Psoas muscle (tissue), 8 donors: ENCODE data around the gene PLD3. TPM values are rescaled to one million over a fixed set of nuclear protein-coding genes. Genes with fewer than 3 reads are reported as not detected.

Experiments used
- ATAC-seq, 4 donors: fragments of 200-7000 bp; cut with Tn5 transposase; one replicate each; pipeline ENCODE4 v1.9.1; 2020; ENCODE audit warnings: moderate library complexity in 3 of 4, mild to moderate bottlenecking in 2 of 4
- DNase-seq, 2 donors: peaks; one replicate each; pipeline ENCODE4 v3.0.0-alpha.2; 2020
- H3K27ac ChIP-seq: fragments of 200-600 bp; one replicate; pipeline ENCODE4 v1.8.0; 2022
- H3K27me3 ChIP-seq, 3 donors: fragments of 200-600 bp in 1 of 3; one replicate each; pipeline versions ENCODE4 v1.6.1 to v1.8.0; 2013 to 2022; ENCODE audit warnings: low read length in 2 of 3, mild to moderate bottlenecking in 2 of 3, moderate library complexity in 1 of 3; ENCODE audit not compliant: insufficient read depth in 3 of 3
- H3K36me3 ChIP-seq, 2 donors: fragments of 200-600 bp in 1 of 2; one replicate each; pipeline versions ENCODE4 v1.6.1 to v1.8.0; 2013 to 2022; ENCODE audit warnings: low read depth in 1 of 2, mild to moderate bottlenecking in 1 of 2, moderate library complexity in 1 of 2; ENCODE audit not compliant: insufficient read depth in 1 of 2
- H3K4me1 ChIP-seq: fragments of 200-600 bp; one replicate; pipeline ENCODE4 v1.8.0; 2022
- H3K4me3 ChIP-seq: fragments of 200-600 bp; one replicate; pipeline ENCODE4 v1.8.0; 2022; ENCODE audit warnings: mild to moderate bottlenecking
- H3K9me3 ChIP-seq: fragments of 200-600 bp; one replicate; pipeline ENCODE4 v1.8.0; 2022
- WGBS, 3 donors: extraction: QIAGEN DNeasy Blood & Tissue Kit; methylation state at CpG; one replicate each; pipeline versions ENCODE4 v1.1.6 to v1.1.7; 2013; 5-methylcytosine and 5-hydroxymethylcytosine counted together
- intact Hi-C, 2 donors: fragments of 100-400 bp; cut with DNase I; formaldehyde crosslinking; loops; one replicate each; pipeline versions ENCODE4 v1.11.0 to v1.14.2; 2022
- polyA plus RNA-seq, 3 donors: library from polyadenylated mRNA; stranded (reverse); fragments of 200-250 nt; gene quantifications; one replicate each; pipeline ENCODE4 v1.2.3, GENCODE V29; 2013
- total RNA-seq, 4 donors: library from RNA; stranded (reverse); fragmentation: NEBNext Ultra II Directional in 2 of 4; extraction: Animal tissue kit (Norgen Biotek cat#: 25700) in 2 of 4; gene quantifications; one replicate each; pipeline versions ENCODE4 v1.2.1 to v1.2.4, GENCODE V29; 2021 to 2023
- TF ChIP-seq, protein P1 (sequence below): fragments of 200-600 bp; IDR thresholded peaks from one replicate; pipeline ENCODE4 v1.8.0; 2022; ENCODE audit warnings: antibody characterized with exemption
- donor health status: healthy with polysubstance abuse.
- donor health status: DM: no; HTN: no; CAD: no; lungs with moderate emphysema.
- donor health status: Bipolar disorder and iron deficiency.
- donor health status: healthy.
- donor health status: DM: yes; HTN: yes; CAD: no.
- donor health status: DM: no; HTN: no; CAD: no.
- donor health status: DM: no; HTN: no; CAD: no.
- donor health status: DM: yes; HTN: yes; CAD: no.

Gene PLD3
- total and polyA plus RNA-seq, 7 donors: 60.2 to 116 (median 84.2) TPM

DNA sequence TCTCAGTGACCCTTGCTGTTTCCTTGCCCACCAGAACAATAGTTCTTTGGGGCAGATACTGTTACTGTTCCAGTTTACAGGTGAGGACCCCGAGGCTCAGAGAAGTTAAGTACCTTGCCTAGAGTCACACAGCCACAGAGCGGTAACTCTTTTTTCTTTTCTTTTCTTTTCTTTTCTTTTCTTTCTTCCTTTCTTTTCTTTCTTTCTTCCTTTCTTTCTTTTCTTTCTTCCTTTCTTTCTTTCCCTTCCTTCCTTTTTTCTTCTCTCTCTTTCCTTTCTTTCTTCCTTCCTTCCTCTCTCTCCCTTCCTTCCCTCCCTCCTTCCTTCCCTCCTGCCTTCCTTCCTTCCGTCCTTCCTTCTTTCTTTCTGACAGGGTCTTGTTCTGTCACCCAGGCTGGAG lies 69.5 kb downstream of the PLD3 start:
- TF ChIP-seq, protein P1, sequence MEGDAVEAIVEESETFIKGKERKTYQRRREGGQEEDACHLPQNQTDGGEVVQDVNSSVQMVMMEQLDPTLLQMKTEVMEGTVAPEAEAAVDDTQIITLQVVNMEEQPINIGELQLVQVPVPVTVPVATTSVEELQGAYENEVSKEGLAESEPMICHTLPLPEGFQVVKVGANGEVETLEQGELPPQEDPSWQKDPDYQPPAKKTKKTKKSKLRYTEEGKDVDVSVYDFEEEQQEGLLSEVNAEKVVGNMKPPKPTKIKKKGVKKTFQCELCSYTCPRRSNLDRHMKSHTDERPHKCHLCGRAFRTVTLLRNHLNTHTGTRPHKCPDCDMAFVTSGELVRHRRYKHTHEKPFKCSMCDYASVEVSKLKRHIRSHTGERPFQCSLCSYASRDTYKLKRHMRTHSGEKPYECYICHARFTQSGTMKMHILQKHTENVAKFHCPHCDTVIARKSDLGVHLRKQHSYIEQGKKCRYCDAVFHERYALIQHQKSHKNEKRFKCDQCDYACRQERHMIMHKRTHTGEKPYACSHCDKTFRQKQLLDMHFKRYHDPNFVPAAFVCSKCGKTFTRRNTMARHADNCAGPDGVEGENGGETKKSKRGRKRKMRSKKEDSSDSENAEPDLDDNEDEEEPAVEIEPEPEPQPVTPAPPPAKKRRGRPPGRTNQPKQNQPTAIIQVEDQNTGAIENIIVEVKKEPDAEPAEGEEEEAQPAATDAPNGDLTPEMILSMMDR: no peak
- Histone ChIP-seq H3K27me3 (no peaks in the 10 kb centered on the region), H3K4me1 (peaks cover 21% of the 10 kb centered on the region), H3K4me3 (no peak overlapping the region), H3K9me3 (no peaks in the 10 kb centered on the region), H3K36me3 (peaks cover 0 to 12% of the 10 kb centered on the region in 2 donors), H3K27ac (peak overlapping the region; percentile 77)
- WGBS, 3 donors: 82 to 91% (median 85%) methylated on average over 3 of the region's 3 CpGs
- intact Hi-C loops: no loop called here
- no peak for DNase-seq
- no peak for ATAC-seq

DNA sequence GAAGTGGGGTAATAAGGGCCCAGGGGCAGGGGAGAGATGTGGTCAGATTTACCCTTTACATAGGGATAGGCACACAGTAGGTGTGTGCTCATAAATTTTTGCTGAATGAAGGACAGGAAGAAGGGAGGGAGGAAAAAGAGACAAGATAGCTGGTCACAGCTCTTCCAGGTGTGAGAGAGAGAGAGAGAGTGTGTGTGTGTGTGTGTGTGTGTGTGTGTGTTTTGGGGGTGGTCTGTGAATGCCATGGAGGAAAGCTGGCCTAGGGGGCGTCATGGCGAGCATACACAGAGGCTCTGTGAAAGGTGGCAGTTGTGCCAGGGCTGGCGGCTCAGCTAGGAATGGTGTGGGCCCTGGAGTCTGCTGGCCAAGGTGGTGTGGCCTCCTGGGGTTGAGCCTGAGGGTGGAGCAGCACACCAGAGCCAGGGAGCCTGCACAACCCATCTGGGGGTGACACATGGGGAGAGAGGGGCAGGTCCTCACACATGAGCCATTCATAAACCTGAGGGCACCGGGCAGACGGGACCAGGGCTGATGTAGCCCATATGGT lies 70.6 kb downstream of the PLD3 start:
- TF ChIP-seq, protein P1: no peak
- no peak overlapping the region for H3K27ac ChIP-seq

DNA sequence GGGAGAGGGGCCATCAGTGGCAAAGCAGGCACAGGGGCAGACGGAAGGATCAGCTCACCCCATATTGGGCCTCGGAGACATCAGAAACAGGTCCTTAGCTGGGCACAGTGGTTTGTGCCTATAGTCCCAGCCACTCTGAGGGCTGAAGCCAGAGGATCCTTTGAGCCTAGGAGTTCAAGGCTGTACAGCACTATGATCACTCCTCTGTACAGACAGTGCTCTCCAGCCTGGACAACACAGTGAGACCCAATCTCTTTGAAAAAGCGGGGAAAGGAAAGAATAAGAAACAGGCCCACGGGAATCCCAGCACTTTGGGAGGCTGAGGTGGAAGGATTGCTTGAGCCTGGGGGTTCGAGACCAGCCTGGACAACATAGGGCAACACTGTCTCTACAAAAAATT lies 71.3 kb downstream of the PLD3 start:
- TF ChIP-seq, protein P1: no peak
- Histone ChIP-seq H3K9me3 (no peaks in the 10 kb centered on the region), H3K4me1 (peaks cover 33% of the 10 kb centered on the region), H3K27me3 (no peaks in the 10 kb centered on the region), H3K36me3 (peaks cover 0 to 21% of the 10 kb centered on the region in 2 donors), H3K4me3 (no peak overlapping the region), H3K27ac (no peak overlapping the region)
- WGBS, 3 donors: 76 to 87% (median 87%) methylated on average over 5 of the region's 5 CpGs
- DNase-seq: no peak
- intact Hi-C loops: loop anchor here (2.0 kb wide), 2 partner anchors 23 to 45 kb away; partner anchors contain the start of gene BLVRB (in 1 of the 2)
- ATAC-seq: no peak

More for the DNA sequence above, 70.6 kb downstream of the PLD3 start:
- no peaks in the 10 kb centered on the region for H3K9me3 ChIP-seq
- peaks cover 0 to 21% of the 10 kb centered on the region in 2 donors for H3K36me3 ChIP-seq
- no peak for ATAC-seq
- no peaks in the 10 kb centered on the region for H3K27me3 ChIP-seq
- H3K4me3 ChIP-seq: no peak overlapping the region
- peaks cover 32% of the 10 kb centered on the region for H3K4me1 ChIP-seq
- WGBS, 3 donors: 60 to 81% (median 73%) methylated on average over 5 of the region's 5 CpGs
- DNase-seq: no peak
- intact Hi-C loops: no loop called here

DNA sequence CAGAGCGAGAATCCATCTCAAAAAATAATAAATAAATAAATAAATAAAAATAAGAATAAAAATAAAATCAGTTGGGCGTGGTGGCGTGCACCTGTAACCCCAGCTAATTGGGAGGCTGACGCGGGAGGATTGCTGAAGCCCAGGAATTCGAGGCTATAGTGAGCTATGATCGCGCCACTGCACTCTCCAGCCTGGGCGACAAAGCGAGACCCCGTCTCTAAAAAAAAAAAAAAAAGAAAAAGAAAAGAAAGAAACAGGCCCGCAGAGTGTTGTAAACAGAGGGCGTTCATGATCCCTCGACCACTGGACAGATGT lies 71.9 kb downstream of the PLD3 start:
- Histone ChIP-seq H3K4me1 (peaks cover 32% of the 10 kb centered on the region), H3K36me3 (peaks cover 0 to 21% of the 10 kb centered on the region in 2 donors), H3K4me3 (peak overlapping the region; percentile 88), H3K9me3 (no peaks in the 10 kb centered on the region), H3K27ac (peak overlapping the region; percentile 99), H3K27me3 (no peaks in the 10 kb centered on the region)
- 55 to 61% (median 59%) methylated on average over 14 of the region's 14 CpGs for WGBS, 3 donors
- intact Hi-C loops: loop anchor here (2.0 kb wide), 2 partner anchors 22 to 44 kb away; partner anchors contain the start of gene BLVRB (in 1 of the 2)
- DNase-seq (no peak), ATAC-seq (no peak)
- TF ChIP-seq, protein P1: no peak
